NCI-H1092 (cell line): ENCODE data around the gene EMC9.

Experiments used
- DNase-seq: peaks from one replicate; lab custom pipeline; 2025; lab: John Stamatoyannopoulos, UW

Gene EMC9

GRCh38 chr14:24089890-24090289 lies 51.5 kb downstream of the EMC9 start:
- no peak for DNase-seq
